HCT116 (cell line): ENCODE results near the gene PJA1. TPM values are rescaled to one million over a fixed set of nuclear protein-coding genes. Genes with fewer than 3 reads are reported as not detected.

Source experiments
- ATAC-seq: fragments of 200-7000 bp; cut with Tn5 transposase; 2 replicates; pipeline ENCODE4 v1.9.1; 2020; ENCODE audit warnings: mild to moderate bottlenecking, moderate library complexity
- BruUV-seq: library from RNA; stranded (reverse); fragments of 400-500 nt; replicated peaks from 2 replicates; lab custom pipeline; 2021; lab: Mats Ljungman, UMichigan
- CTCF ChIA-PET: fragments of 300-600 bp; sonication (Branson Sonifier 250); formaldehyde crosslinking; loops from one replicate; lab custom pipeline; 2021; ENCODE audit warnings: antibody characterized with exemption; lab: Charles Lee
- POLR2A ChIA-PET: fragments of 300-600, 350-600 bp; sonication (Branson Sonifier 250); formaldehyde crosslinking; loops from one replicate; lab custom pipeline; 2021; ENCODE audit warnings: antibody characterized with exemption; lab: Charles Lee
- RAD21 ChIA-PET, 2 experiments: fragments of 300-600 bp; sonication (Branson Sonifier 250); formaldehyde crosslinking; loops; one replicate each; lab custom pipeline; 2023; ENCODE audit warnings: low total read pairs in 2 of 2; ENCODE audit not compliant: uncharacterized antibody in 2 of 2, unreplicated experiment in 2 of 2, low non-redundant PET in 1 of 2; lab: Charles Lee
- DNase-seq: peaks from one replicate; pipeline ENCODE4 v3.0.0-alpha.2; 2010; ENCODE audit warnings: low read depth, low spot score
- H2AFZ ChIP-seq: fragments of 200-600 bp; shearing (Covaris generic), sonication (generic); 2 replicates; pipeline ENCODE4 v1.6.1; 2017; ENCODE audit warnings: low read depth, mixed run types, mixed read lengths, antibody characterized with exemption, low read length; ENCODE audit not compliant: poor library complexity, severe bottlenecking
- H3K27ac ChIP-seq: 2 replicates; pipeline ENCODE4 v1.5.1; 2012; ENCODE audit warnings: low read depth, low read length
- H3K27me3 ChIP-seq: fragments of 200-600 bp; sonication (generic); 2 replicates; pipeline ENCODE4 v1.6.1; 2016; ENCODE audit warnings: mixed run types, low read length, mixed read lengths; ENCODE audit not compliant: insufficient read depth
- H3K36me3 ChIP-seq, 2 experiments: fragments of 200-500 bp in 1 of 2; fragments of 200-600 bp in 1 of 2; sonication (Bioruptor generic) in 1 of 2; sonication (generic) in 1 of 2; 2 replicates each; pipeline versions ENCODE4 v1.5.1 to v1.6.1; 2014 to 2016; ENCODE audit warnings: low read length in 2 of 2, inconsistent platforms in 1 of 2, mixed read lengths in 1 of 2, mixed run types in 1 of 2; ENCODE audit not compliant: insufficient read depth in 2 of 2, control insufficient read depth in 1 of 2
- H3K4me1 ChIP-seq, 2 experiments: fragments of 200-600 bp in 1 of 2; sonication (generic) in 1 of 2; 2 replicates each; pipeline versions ENCODE4 v1.5.1 to v1.6.1; 2012 to 2017; ENCODE audit warnings: low read length in 2 of 2, inconsistent platforms in 1 of 2, mild to moderate bottlenecking in 1 of 2, mixed read lengths in 1 of 2, mixed run types in 1 of 2, moderate library complexity in 1 of 2; ENCODE audit not compliant: insufficient read depth in 2 of 2, control insufficient read depth in 1 of 2
- H3K4me2 ChIP-seq: fragments of 200-600 bp; sonication (generic); 2 replicates; pipeline ENCODE4 v1.6.1; 2017; ENCODE audit warnings: mixed run types, low read length, mixed read lengths
- H3K4me3 ChIP-seq, 2 experiments: fragments of 200-600 bp in 1 of 2; sonication (generic) in 1 of 2; replicated peaks in 1 of 2; 2 replicates each; pipeline ENCODE4 v1.5.1; 2011 to 2016; ENCODE audit warnings: low read length in 2 of 2, control low read depth in 1 of 2, low read depth in 1 of 2, mild to moderate bottlenecking in 1 of 2, mixed read lengths in 1 of 2, mixed run types in 1 of 2
- H3K79me2 ChIP-seq: fragments of 200-600 bp; sonication (generic); 2 replicates; pipeline ENCODE4 v1.6.1; 2017; ENCODE audit warnings: mild to moderate bottlenecking, mixed run types, low read length, moderate library complexity, mixed read lengths; ENCODE audit not compliant: insufficient read depth
- H3K9ac ChIP-seq: fragments of 200-600 bp; sonication (generic); 2 replicates; pipeline ENCODE4 v1.6.1; 2016; ENCODE audit warnings: low read length, mixed read lengths
- H3K9me2 ChIP-seq: fragments of 200-600 bp; sonication (generic), shearing (Covaris generic); 2 replicates; pipeline ENCODE4 v1.6.1; 2017; ENCODE audit warnings: mixed run types, mild to moderate bottlenecking, moderate library complexity; ENCODE audit not compliant: insufficient read depth
- H3K9me3 ChIP-seq, 2 experiments: fragments of 200-500 bp in 1 of 2; fragments of 200-600 bp in 1 of 2; sonication (Bioruptor generic) in 1 of 2; sonication (generic) in 1 of 2; 2 replicates each; pipeline ENCODE4 v1.6.1; 2014 to 2017; ENCODE audit warnings: low read length in 2 of 2, mixed read lengths in 2 of 2, inconsistent platforms in 1 of 2, low read depth in 1 of 2, mild to moderate bottlenecking in 1 of 2, mixed run types in 1 of 2, moderate library complexity in 1 of 2; ENCODE audit not compliant: control insufficient read depth in 1 of 2, insufficient read depth in 1 of 2
- H4K20me1 ChIP-seq: fragments of 200-600 bp; sonication (generic), shearing (Covaris generic); 2 replicates; pipeline ENCODE4 v1.6.1; 2017; ENCODE audit warnings: mixed run types, mild to moderate bottlenecking, moderate library complexity; ENCODE audit not compliant: insufficient read depth
- ATF3 ChIP-seq: IDR thresholded peaks from 2 replicates; pipeline ENCODE4 v1.6.1; 2012
- CBX3 ChIP-seq: IDR thresholded peaks from 2 replicates; pipeline ENCODE4 v1.6.1; 2012; ENCODE audit warnings: low read depth
- CEBPB ChIP-seq: IDR thresholded peaks from 2 replicates; pipeline ENCODE4 v1.6.1; 2012; ENCODE audit warnings: low read depth
- EGR1 ChIP-seq: IDR thresholded peaks from 2 replicates; pipeline ENCODE4 v1.6.1; 2012; ENCODE audit warnings: low read depth
- ELF1 ChIP-seq: IDR thresholded peaks from 2 replicates; pipeline ENCODE4 v1.6.1; 2012; ENCODE audit warnings: low read depth, borderline replicate concordance
- EZH2 ChIP-seq: fragments of 200-600 bp; sonication (generic); IDR thresholded peaks from 2 replicates; pipeline ENCODE4 v1.6.1; 2017; ENCODE audit warnings: antibody characterized with exemption, mixed run types
- EZH2phosphoT487 ChIP-seq: fragments of 200-600 bp; IDR thresholded peaks from 2 replicates; pipeline ENCODE4 v1.6.1; 2018; ENCODE audit warnings: antibody characterized with exemption, borderline replicate concordance
- JUND ChIP-seq: IDR thresholded peaks from 2 replicates; pipeline ENCODE4 v1.6.1; 2012
- MAX ChIP-seq: IDR thresholded peaks from 2 replicates; pipeline ENCODE4 v1.6.1; 2012
- POLR2A ChIP-seq: IDR thresholded peaks from 2 replicates; pipeline ENCODE4 v1.7.0; 2011; ENCODE audit warnings: borderline replicate concordance; ENCODE audit not compliant: insufficient read depth, insufficient read length; ENCODE audit errors: extremely low read depth
- POLR2AphosphoS5 ChIP-seq: IDR thresholded peaks from 2 replicates; pipeline ENCODE4 v1.6.1; 2011; ENCODE audit warnings: mild to moderate bottlenecking, low read depth, low read length, moderate library complexity
- RAD21 ChIP-seq: IDR thresholded peaks from 2 replicates; pipeline ENCODE4 v1.6.1; 2012; ENCODE audit warnings: low read depth, mild to moderate bottlenecking
- REST ChIP-seq: IDR thresholded peaks from 2 replicates; pipeline ENCODE4 v1.6.1; 2012; ENCODE audit warnings: low read depth
- SIN3A ChIP-seq: IDR thresholded peaks from 2 replicates; pipeline ENCODE4 v1.6.1; 2012; ENCODE audit warnings: low read depth
- SP1 ChIP-seq: IDR thresholded peaks from 2 replicates; pipeline ENCODE4 v1.6.1; 2012; ENCODE audit warnings: low read depth
- SRF ChIP-seq: IDR thresholded peaks from 2 replicates; pipeline ENCODE4 v1.6.1; 2012; ENCODE audit warnings: low read depth
- ZFX ChIP-seq: fragments of 450-650 bp; IDR thresholded peaks from 2 replicates; pipeline ENCODE4 v1.6.1; 2017
- ZNF274 ChIP-seq: fragments of 200-500 bp; sonication (Bioruptor generic); IDR thresholded peaks from 2 replicates; pipeline ENCODE4 v1.6.1; 2014; ENCODE audit warnings: mild to moderate bottlenecking, low read depth, low read length, inconsistent platforms
- intact Hi-C: fragments of 100-400 bp; cut with micrococcal nuclease; formaldehyde crosslinking; loops from 2 replicates; pipeline ENCODE4 v1.10.0; 2022
- total RNA-seq: library from RNA; stranded (reverse); gene quantifications from one replicate; pipeline ENCODE4 v1.2.1, GENCODE V29; 2021; ENCODE audit not compliant: unreplicated experiment

PJA1 gene
- total RNA-seq, 1 experiment from 2014 or later: 15.7 TPM

- Histone ChIP-seq H3K9me2 (no peaks in the 10 kb centered on the region), H4K20me1 (no peaks in the 10 kb centered on the region), H3K9ac (no peak overlapping the region), H3K79me2 (no peaks in the 10 kb centered on the region), H3K4me3 (no peak overlapping the region), H3K27ac (no peak overlapping the region), H3K9me3 (no peaks in the 10 kb centered on the region), H3K36me3 (no peaks in the 10 kb centered on the region), H3K27me3 (no peaks in the 10 kb centered on the region), H3K4me2 (no peak overlapping the region), H2AFZ (no peak overlapping the region), H3K4me1 (0 out of 4 replicates have a peak, but pooled peaks cover 0 to 5% of the 10 kb centered on the region in 2 experiments)
- ChIA-PET RAD21 (no interaction called here), POLR2A (no interaction called here), CTCF (no interaction called here)
- no TSS peak for BruUV-seq
- no peak for TF ChIP-seq REST
- TF ChIP-seq CEBPB: no peak
- no peak for TF ChIP-seq SP1
- TF ChIP-seq JUND: no peak
- TF ChIP-seq EGR1: no peak
- no peak for TF ChIP-seq EZH2phosphoT487
- no peak for TF ChIP-seq SRF
- no peak for TF ChIP-seq POLR2A
- no peak for TF ChIP-seq POLR2AphosphoS5
- TF ChIP-seq ZFX: no peak
- TF ChIP-seq MAX: no peak
- TF ChIP-seq ZNF274: no peak
- TF ChIP-seq RAD21: no peak
- no peak for TF ChIP-seq CBX3
- no peak for TF ChIP-seq ELF1
- no peak for TF ChIP-seq SIN3A
- TF ChIP-seq EZH2: no peak
- TF ChIP-seq ATF3: no peak
- no peak for DNase-seq
- ATAC-seq: no peak
- intact Hi-C loops: no loop called here
Measured at GRCh38 chrX:69195192-69195591, 29.9 kb upstream of the PJA1 start.
